DND-41 (cell line): Measurements from ENCODE around the gene MYO5C.

ENCODE experiments used
- CTCF ChIP-seq: IDR thresholded peaks from 2 replicates; pipeline ENCODE4 v1.5.1; 2012; ENCODE audit warnings: borderline replicate concordance, low read length, moderate library complexity, mild to moderate bottlenecking; ENCODE audit not compliant: poor library complexity, severe bottlenecking; ENCODE audit errors: extremely low read depth
- EZH2 ChIP-seq: IDR thresholded peaks from 3 replicates; pipeline ENCODE4 v1.6.1; 2012; ENCODE audit warnings: borderline replicate concordance, low read depth, mild to moderate bottlenecking, moderate library complexity, low read length, inconsistent platforms; ENCODE audit not compliant: severe bottlenecking

- TF ChIP-seq CTCF (peak; percentile 81), EZH2 (no peak)
Observed at GRCh38 chr15:52331490-52332240, 36.1 kb upstream of the MYO5C start.
